ENCODE results near the gene ZNF385D.
"Not testable (repeated sequence)": the region's sequence is repeated elsewhere in the genome, so short reads cannot be mapped to it uniquely, and the experiment has no call there.

Gene ZNF385D

DNA sequence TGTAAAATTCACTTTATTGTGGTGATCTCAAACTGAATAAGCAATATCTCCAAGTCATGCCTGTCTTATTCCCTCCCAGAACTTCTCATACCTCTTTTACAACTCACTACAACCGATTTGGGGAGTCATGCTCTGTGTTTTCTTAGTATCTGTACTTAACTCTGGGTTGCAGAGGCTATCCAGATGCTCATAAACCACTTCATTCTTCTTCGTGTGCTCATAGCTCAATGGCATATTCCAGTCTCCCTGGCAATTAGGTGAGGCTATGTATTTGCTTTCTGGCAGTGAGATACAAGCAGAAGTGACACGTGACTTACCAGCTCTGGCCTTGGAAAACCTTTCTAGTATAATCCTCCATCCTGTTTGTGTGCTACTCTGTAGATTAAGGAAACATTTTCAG, 360.9 kb downstream of the ZNF385D start:
- Histone ChIP-seq H2AFZ (ENCODE audit: low read length, unreplicated experiment) (no peak overlapping the region), H3K36me3 (ENCODE audit: insufficient read depth, low read length) (no peaks in the 10 kb centered on the region), H3K79me2 (ENCODE audit: control insufficient read depth, insufficient read depth, low read length, unreplicated experiment) (no peaks in the 10 kb centered on the region), H3K27me3 (ENCODE audit: insufficient read depth, low read length) (no peaks in the 10 kb centered on the region), H3K4me1 (ENCODE audit: control insufficient read depth, insufficient read depth, low read length, unreplicated experiment) (no peaks in the 10 kb centered on the region), H3K27ac (ENCODE audit: low read depth, low read length) (no peak overlapping the region), H3K4me3 (ENCODE audit: low read depth, low read length) (no peak overlapping the region)

DNA sequence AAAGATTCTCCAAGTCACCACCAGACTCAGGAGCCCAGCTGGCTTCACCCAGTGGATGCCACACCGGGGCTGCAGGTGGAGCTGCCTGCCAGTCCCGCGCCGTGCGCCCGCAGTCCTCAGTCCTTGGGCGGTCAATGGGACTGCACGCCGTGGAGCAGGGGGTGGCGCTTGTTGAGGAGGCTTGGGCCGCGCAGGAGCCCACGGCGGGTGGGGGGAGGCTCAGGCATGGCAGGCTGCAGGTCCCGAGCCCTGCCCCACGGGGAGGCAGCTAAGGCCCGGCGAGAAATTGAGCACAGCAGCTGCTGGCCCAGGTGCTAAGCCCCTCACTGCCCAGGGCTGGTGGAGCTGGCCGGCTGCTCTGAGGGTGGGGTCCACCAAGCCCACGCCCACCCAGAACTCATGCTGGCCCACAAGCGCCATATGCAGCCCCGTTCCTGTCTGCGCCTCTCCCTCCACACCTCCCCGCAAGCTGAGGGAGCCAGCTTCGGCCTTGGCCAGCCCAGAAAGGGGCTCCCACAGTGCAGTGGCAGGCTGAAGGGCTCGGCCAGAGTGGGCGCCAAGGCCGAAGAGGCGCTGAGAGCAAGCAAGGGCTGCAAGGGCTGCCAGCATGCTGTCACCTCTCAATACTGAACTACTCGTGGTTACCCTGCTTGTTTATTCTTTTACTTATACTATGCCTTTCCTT, 363.7 kb downstream of the ZNF385D start:
- H3K36me3 ChIP-seq (ENCODE audit: insufficient read depth, low read length), result not testable (repeated sequence)

DNA sequence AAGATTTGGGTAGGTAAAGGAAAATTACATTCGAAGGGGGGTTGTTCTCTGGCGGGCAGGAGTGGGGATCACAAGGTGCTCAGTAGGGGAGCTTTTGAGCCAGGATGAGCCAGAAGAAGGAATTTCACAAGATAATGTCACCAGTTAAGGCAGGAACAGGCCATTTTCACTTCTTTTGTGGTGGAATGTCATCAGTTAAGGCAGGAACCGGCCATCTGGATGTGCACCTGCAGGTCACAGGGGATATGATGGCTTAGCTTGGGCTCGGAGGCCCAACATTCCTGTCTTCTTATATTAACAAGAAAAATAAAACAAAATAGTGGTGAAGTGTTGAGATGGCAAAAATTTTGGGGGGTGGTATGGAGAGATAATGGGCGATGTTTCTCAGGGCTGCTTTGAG, 373.0 kb downstream of the ZNF385D start:
- not testable (repeated sequence) for H3K79me2 ChIP-seq (ENCODE audit: control insufficient read depth, insufficient read depth, low read length, unreplicated experiment); H3K4me1 ChIP-seq (ENCODE audit: control insufficient read depth, insufficient read depth, low read length, unreplicated experiment); H3K27ac ChIP-seq (ENCODE audit: low read depth, low read length); H3K4me3 ChIP-seq (ENCODE audit: low read depth, low read length); H2AFZ ChIP-seq (ENCODE audit: low read length, unreplicated experiment); H3K27me3 ChIP-seq (ENCODE audit: insufficient read depth, low read length); H3K36me3 ChIP-seq (ENCODE audit: insufficient read depth, low read length)

More for the DNA sequence above, 363.7 kb downstream of the ZNF385D start:
- not testable (repeated sequence) for H3K79me2 ChIP-seq (ENCODE audit: control insufficient read depth, insufficient read depth, low read length, unreplicated experiment); H2AFZ ChIP-seq (ENCODE audit: low read length, unreplicated experiment); H3K4me1 ChIP-seq (ENCODE audit: control insufficient read depth, insufficient read depth, low read length, unreplicated experiment); H3K27me3 ChIP-seq (ENCODE audit: insufficient read depth, low read length); H3K4me3 ChIP-seq (ENCODE audit: low read depth, low read length); H3K27ac ChIP-seq (ENCODE audit: low read depth, low read length)

DNA sequence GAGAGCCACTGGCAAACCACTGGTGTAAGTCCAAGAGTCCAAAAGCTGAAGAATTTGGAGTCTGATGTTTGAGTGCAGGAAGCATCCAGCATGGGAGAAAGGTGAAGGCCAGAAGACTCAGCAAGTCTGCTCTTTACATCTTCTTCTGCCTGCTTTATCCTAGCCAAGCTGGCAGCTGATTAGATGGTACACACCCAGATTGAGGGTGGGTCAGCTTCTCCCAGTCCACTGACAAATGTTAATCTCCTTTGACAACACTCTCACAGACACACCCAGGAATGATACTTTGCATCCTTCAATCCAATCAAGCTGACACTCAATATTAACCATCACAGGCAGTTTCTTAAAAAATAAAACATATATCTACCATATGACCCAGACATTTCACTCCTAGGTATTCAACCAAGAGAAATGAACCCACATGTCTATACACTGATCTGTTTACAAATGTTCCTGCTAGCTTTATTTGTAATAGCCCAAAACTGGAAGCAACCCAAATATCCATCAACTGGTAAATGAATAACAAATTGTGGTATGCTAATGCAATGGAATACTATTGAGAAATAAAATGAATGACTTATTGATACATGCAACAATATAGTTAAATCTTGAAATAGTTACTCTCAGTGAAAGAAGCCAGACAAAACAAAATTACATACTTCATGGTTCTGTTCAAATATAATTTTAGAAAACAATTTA, 373.8 kb downstream of the ZNF385D start:
- Histone ChIP-seq H3K4me1 (ENCODE audit: control insufficient read depth, insufficient read depth, low read length, unreplicated experiment) (no peaks in the 10 kb centered on the region), H3K4me3 (ENCODE audit: low read depth, low read length) (no peak overlapping the region)

DNA sequence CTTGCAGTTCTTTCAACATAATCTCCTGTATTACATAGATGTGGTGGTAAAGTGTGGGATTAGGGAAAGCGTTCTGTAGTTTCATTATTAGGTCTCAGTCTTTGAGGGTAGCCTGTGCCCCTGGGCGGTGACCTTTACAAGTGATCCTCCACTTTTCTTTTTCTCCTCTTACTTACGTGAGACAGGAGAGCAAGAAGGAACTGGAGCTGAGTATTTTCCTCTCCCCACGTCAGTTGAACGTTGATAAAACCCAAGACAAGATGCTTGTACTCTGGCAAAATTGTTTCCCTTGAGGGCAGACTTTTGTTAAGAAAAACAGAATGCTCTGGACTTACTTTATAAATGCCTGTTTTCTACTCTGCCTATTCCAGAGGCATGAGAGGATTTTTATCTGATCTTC, 378.7 kb downstream of the ZNF385D start:
- Histone ChIP-seq H2AFZ (ENCODE audit: low read length, unreplicated experiment) (no peak overlapping the region), H3K36me3 (ENCODE audit: insufficient read depth, low read length) (no peaks in the 10 kb centered on the region), H3K4me1 (ENCODE audit: control insufficient read depth, insufficient read depth, low read length, unreplicated experiment) (no peaks in the 10 kb centered on the region), H3K79me2 (ENCODE audit: control insufficient read depth, insufficient read depth, low read length, unreplicated experiment) (no peaks in the 10 kb centered on the region), H3K27me3 (ENCODE audit: insufficient read depth, low read length) (no peaks in the 10 kb centered on the region), H3K4me3 (ENCODE audit: low read depth, low read length) (no peak overlapping the region), H3K27ac (ENCODE audit: low read depth, low read length) (no peak overlapping the region)

More for the DNA sequence above, 373.8 kb downstream of the ZNF385D start:
- Histone ChIP-seq H3K36me3 (ENCODE audit: insufficient read depth, low read length) (no peaks in the 10 kb centered on the region), H2AFZ (ENCODE audit: low read length, unreplicated experiment) (no peak overlapping the region), H3K27me3 (ENCODE audit: insufficient read depth, low read length) (no peaks in the 10 kb centered on the region), H3K79me2 (ENCODE audit: control insufficient read depth, insufficient read depth, low read length, unreplicated experiment) (no peaks in the 10 kb centered on the region), H3K27ac (ENCODE audit: low read depth, low read length) (no peak overlapping the region)

Data from ACC112 (cell line).